ENCODE data around the gene TNFAIP2.
"Not testable (repeated sequence)": the region's sequence is repeated elsewhere in the genome, so short reads cannot be mapped to it uniquely, and the experiment has no call there.

DNA sequence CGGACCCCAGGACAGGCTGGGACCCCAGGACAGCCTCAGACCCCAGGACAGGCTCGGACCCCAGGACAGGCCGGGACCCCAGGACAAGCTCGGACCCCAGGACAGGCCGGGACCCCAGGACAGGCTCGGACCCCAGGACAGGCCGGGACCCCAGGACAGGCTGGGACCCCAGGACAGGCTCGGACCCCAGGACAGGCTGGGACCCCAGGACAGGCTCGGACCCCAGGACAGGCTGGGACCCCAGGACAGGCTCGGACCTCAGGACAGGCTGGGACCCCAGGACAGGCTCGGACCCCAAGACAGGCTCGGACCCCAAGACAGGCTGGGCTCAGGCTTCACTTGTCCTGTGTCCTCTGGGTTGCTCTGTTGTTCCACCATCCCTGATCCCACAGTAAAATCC lies 32.2 kb downstream of the TNFAIP2 start:
- not testable (repeated sequence) for TF ChIP-seq POLR2A (IDR thresholded peaks at IDR 0.05; ENCODE audit: low read depth, low read length); CTCF (conservative IDR thresholded peaks at IDR 0.05; ENCODE audit: low read depth, low read length)

Data from IMR-90 (cell line).